HEK293 (cell line): Measurements from ENCODE around the gene SGCG.

ENCODE experiments used
- CTCF ChIA-PET: fragments of 350-600 bp; formaldehyde crosslinking; extraction: SDS; loops from one replicate; lab custom pipeline; 2021; ENCODE audit warnings: antibody characterized with exemption; lab: Yijun Ruan, JAX
- POLR2A ChIA-PET: fragments of 300-600 bp; formaldehyde crosslinking; extraction: SDS; loops from one replicate; lab custom pipeline; 2020; ENCODE audit warnings: antibody characterized with exemption, inconsistent platforms; lab: Yijun Ruan, JAX
- H3K27ac ChIP-seq: fragments of 200-500 bp; sonication (Bioruptor generic); 2 replicates; pipeline ENCODE4 v1.5.1; 2014; ENCODE audit warnings: low read depth, low read length, control low read depth, inconsistent platforms; ENCODE audit errors: extremely low read depth
- H3K36me3 ChIP-seq, 2 experiments: fragments of 200-500 bp in 1 of 2; sonication (Bioruptor generic) in 1 of 2; 1 replicate in 1 of 2; 2 replicates in 1 of 2; pipeline ENCODE4 v1.5.1; 2014 to 2017; ENCODE audit warnings: inconsistent platforms in 2 of 2, low read length in 2 of 2; ENCODE audit not compliant: control insufficient read depth in 2 of 2, insufficient read depth in 1 of 2
- H3K4me1 ChIP-seq: fragments of 200-500 bp; sonication (Bioruptor generic); 2 replicates; pipeline ENCODE4 v1.5.1; 2014; ENCODE audit warnings: mild to moderate bottlenecking, low read length, inconsistent platforms; ENCODE audit not compliant: control insufficient read depth, insufficient read depth
- H3K4me3 ChIP-seq: 2 replicates; pipeline ENCODE4 v1.5.1; 2011; ENCODE audit warnings: low read depth, mild to moderate bottlenecking, control low read depth, low read length, moderate library complexity
- H3K9me3 ChIP-seq: fragments of 200-500 bp; sonication (Bioruptor generic); 2 replicates; pipeline ENCODE4 v1.5.1; 2014; ENCODE audit warnings: low read depth, low read length, inconsistent platforms; ENCODE audit not compliant: control insufficient read depth, insufficient read depth
- GLI2 ChIP-seq: fragments of 450-650 bp; formaldehyde crosslinking; IDR thresholded peaks from 2 replicates; pipeline ENCODE4; 2017; ENCODE audit warnings: missing biosample characterization, missing genetic modification characterization, low read depth, borderline replicate concordance
- GLIS1 ChIP-seq: fragments of 450-650 bp; formaldehyde crosslinking; IDR thresholded peaks from 2 replicates; pipeline ENCODE4 v1.5.1; 2016; ENCODE audit warnings: missing biosample characterization, missing genetic modification characterization
- HOXD13 ChIP-seq: sonication (generic); formaldehyde crosslinking; IDR thresholded peaks from 2 replicates; pipeline ENCODE4 v1.8.0; 2022; ENCODE audit warnings: missing genetic modification reagents, borderline replicate concordance
- MEIS1 ChIP-seq: sonication (generic); formaldehyde crosslinking; IDR thresholded peaks from 2 replicates; pipeline ENCODE4 v1.8.1; 2022; ENCODE audit warnings: missing genetic modification reagents, mild to moderate bottlenecking, borderline replicate concordance
- OSR2 ChIP-seq: fragments of 450-650 bp; formaldehyde crosslinking; IDR thresholded peaks from 2 replicates; pipeline ENCODE4 v1.5.1; 2016; ENCODE audit warnings: missing biosample characterization, missing genetic modification characterization
- RBAK ChIP-seq: fragments of 450-650 bp; formaldehyde crosslinking; IDR thresholded peaks from 2 replicates; pipeline ENCODE4 v1.5.1; 2016; ENCODE audit warnings: missing biosample characterization, missing genetic modification characterization
- SP7 ChIP-seq: fragments of 450-650 bp; formaldehyde crosslinking; IDR thresholded peaks from 2 replicates; pipeline ENCODE4 v1.5.1; 2016; ENCODE audit warnings: missing biosample characterization, missing genetic modification characterization
- ZBTB20 ChIP-seq: fragments of 450-650 bp; formaldehyde crosslinking; IDR thresholded peaks from 2 replicates; pipeline ENCODE4 v1.5.1; 2016; ENCODE audit warnings: missing biosample characterization, missing genetic modification characterization
- ZBTB44 ChIP-seq: fragments of 450-650 bp; IDR thresholded peaks from 2 replicates; pipeline ENCODE4 v1.5.1; 2018; ENCODE audit warnings: missing biosample characterization, mild to moderate bottlenecking, missing genetic modification characterization
- ZBTB48 ChIP-seq: fragments of 450-650 bp; formaldehyde crosslinking; IDR thresholded peaks from 2 replicates; pipeline ENCODE4 v1.5.1; 2016; ENCODE audit warnings: missing biosample characterization, missing genetic modification characterization
- ZBTB7A ChIP-seq: fragments of 450-650 bp; formaldehyde crosslinking; IDR thresholded peaks from 2 replicates; pipeline ENCODE4 v1.5.1; 2016; ENCODE audit warnings: low read depth, missing biosample characterization, missing genetic modification characterization
- ZNF114 ChIP-seq: fragments of 450-650 bp; formaldehyde crosslinking; IDR thresholded peaks from 2 replicates; pipeline ENCODE4 v1.5.0; 2017; ENCODE audit warnings: missing biosample characterization, missing genetic modification characterization
- ZNF169 ChIP-seq: fragments of 450-650 bp; formaldehyde crosslinking; IDR thresholded peaks from 2 replicates; pipeline ENCODE4 v1.5.1; 2016; ENCODE audit warnings: missing biosample characterization, missing genetic modification characterization
- ZNF26 ChIP-seq: fragments of 450-650 bp; formaldehyde crosslinking; IDR thresholded peaks from 2 replicates; pipeline ENCODE4 v1.5.1; 2016; ENCODE audit warnings: missing biosample characterization, missing genetic modification characterization
- ZNF266 ChIP-seq: fragments of 450-650 bp; formaldehyde crosslinking; IDR thresholded peaks from 2 replicates; pipeline ENCODE4 v1.5.1; 2016; ENCODE audit warnings: missing biosample characterization, missing genetic modification characterization, low read depth
- ZNF335 ChIP-seq: fragments of 450-650 bp; formaldehyde crosslinking; conservative IDR thresholded peaks from 2 replicates; pipeline ENCODE4 v1.5.1; 2016; ENCODE audit warnings: missing biosample characterization, missing genetic modification characterization
- ZNF473 ChIP-seq: fragments of 450-650 bp; formaldehyde crosslinking; IDR thresholded peaks from 2 replicates; pipeline ENCODE4 v1.5.1; 2017; ENCODE audit warnings: missing biosample characterization, missing genetic modification characterization
- ZNF501 ChIP-seq: fragments of 450-650 bp; formaldehyde crosslinking; IDR thresholded peaks from 2 replicates; pipeline ENCODE4 v1.5.1; 2016; ENCODE audit warnings: missing biosample characterization, missing genetic modification characterization
- ZNF510 ChIP-seq: fragments of 450-650 bp; formaldehyde crosslinking; IDR thresholded peaks from 2 replicates; pipeline ENCODE4 v1.5.1; 2018; ENCODE audit warnings: mild to moderate bottlenecking, missing genetic modification characterization, missing biosample characterization; ENCODE audit not compliant: insufficient replicate concordance
- ZNF514 ChIP-seq: fragments of 450-650 bp; formaldehyde crosslinking; IDR thresholded peaks from 2 replicates; pipeline ENCODE4 v1.5.1; 2016; ENCODE audit warnings: missing biosample characterization, missing genetic modification characterization
- ZNF521 ChIP-seq: fragments of 450-650 bp; formaldehyde crosslinking; IDR thresholded peaks from 2 replicates; pipeline ENCODE4 v1.5.1; 2017; ENCODE audit warnings: missing biosample characterization, mild to moderate bottlenecking, missing genetic modification characterization
- ZNF654 ChIP-seq: fragments of 450-650 bp; formaldehyde crosslinking; IDR thresholded peaks from 2 replicates; pipeline ENCODE4 v1.5.1; 2016; ENCODE audit warnings: low read depth, missing biosample characterization, missing genetic modification characterization
- ZNF660 ChIP-seq: fragments of 450-650 bp; IDR thresholded peaks from 2 replicates; pipeline ENCODE4 v1.5.1; 2018; ENCODE audit warnings: missing biosample characterization, mild to moderate bottlenecking, missing genetic modification characterization
- ZNF747 ChIP-seq: fragments of 450-650 bp; formaldehyde crosslinking; IDR thresholded peaks from 2 replicates; pipeline ENCODE4 v1.5.1; 2016; ENCODE audit warnings: missing biosample characterization, missing genetic modification characterization
- TF ChIP-seq, protein P1 (sequence below): fragments of 450-650 bp; formaldehyde crosslinking; IDR thresholded peaks from 2 replicates; pipeline ENCODE4 v1.5.1; 2016; ENCODE audit warnings: missing biosample characterization, missing genetic modification characterization
- TF ChIP-seq, protein P2 (sequence below): fragments of 450-650 bp; formaldehyde crosslinking; IDR thresholded peaks from 2 replicates; pipeline ENCODE4 v1.5.1; 2017; ENCODE audit warnings: missing biosample characterization, missing genetic modification characterization

The SGCG gene

DNA sequence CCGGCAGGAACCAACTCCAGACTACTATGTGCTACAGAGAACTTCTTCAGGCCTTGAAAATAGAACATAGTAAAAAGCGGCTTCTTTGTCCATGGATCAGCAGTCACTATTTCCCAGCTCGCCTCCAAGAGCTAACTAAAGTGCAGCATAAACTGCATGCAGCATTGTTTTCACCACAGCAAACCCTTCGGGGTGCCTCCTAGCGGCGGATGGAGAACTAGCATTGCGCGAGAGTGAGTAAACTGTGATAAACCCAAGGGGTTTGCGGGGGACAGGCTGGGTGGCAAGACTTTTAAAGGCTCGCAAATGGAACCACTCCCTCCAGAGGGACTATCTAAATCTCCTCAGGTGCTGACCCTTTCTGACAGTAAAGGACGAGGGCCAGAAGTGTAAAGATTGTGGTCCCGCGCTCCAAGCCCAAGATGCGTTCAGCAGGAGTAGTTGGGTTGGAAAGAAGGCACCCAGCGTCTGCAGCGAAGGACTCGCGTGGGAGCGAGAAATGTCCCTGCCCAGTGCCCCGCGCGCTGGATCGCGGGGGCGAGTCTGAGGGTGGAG, 21.5 kb upstream of the SGCG start:
- no peak overlapping the region for H3K27ac ChIP-seq
- CTCF ChIA-PET, result interaction anchor here (0.6 to 1.6 kb wide), 7 partner anchors 8 to 1926 kb away, joined by 3 to 5 read pairs (median 3); no protein-coding TSS in a partner anchor
- H3K4me3 ChIP-seq, result peak overlapping the region; percentile 56
- no peaks in the 10 kb centered on the region for H3K4me1 ChIP-seq
- H3K36me3 ChIP-seq, result no peaks in the 10 kb centered on the region
- H3K9me3 ChIP-seq, result no peaks in the 10 kb centered on the region
- POLR2A ChIA-PET, result interaction anchor here (0.6 kb wide), 1 partner anchor 640 kb away, joined by 5 read pairs; no protein-coding TSS in a partner anchor
- TF ChIP-seq ZNF660 (tag by site-specific recombination) (peak; percentile 61; the same call in 1 of the 2 replicates), ZNF335 (tag by site-specific recombination) (peak; percentile 42), ZNF654 (tag by site-specific recombination) (0 out of 2 replicates have a peak, but pooled peaks have one; percentile 12), ZNF266 (tag by site-specific recombination) (no peak), ZBTB20 (tag by site-specific recombination) (peak; percentile 81), ZBTB48 (0 out of 2 replicates have a peak, but pooled peaks have one; percentile 59), ZNF521 (tag by site-specific recombination) (no peak), ZBTB44 (peak; percentile 70)

- Histone ChIP-seq H3K9me3 (no peaks in the 10 kb centered on the region), H3K27ac (no peak overlapping the region; the same call in 1 of the 2 replicates), H3K4me3 (peak overlapping the region; percentile 56), H3K4me1 (no peaks in the 10 kb centered on the region), H3K36me3 (no peaks in the 10 kb centered on the region)
- POLR2A ChIA-PET, result no interaction called here
- CTCF ChIA-PET, result interaction anchor here (0.6 kb wide), 1 partner anchor 337 kb away, joined by 3 read pairs; no protein-coding TSS in a partner anchor
- TF ChIP-seq, protein P1, sequence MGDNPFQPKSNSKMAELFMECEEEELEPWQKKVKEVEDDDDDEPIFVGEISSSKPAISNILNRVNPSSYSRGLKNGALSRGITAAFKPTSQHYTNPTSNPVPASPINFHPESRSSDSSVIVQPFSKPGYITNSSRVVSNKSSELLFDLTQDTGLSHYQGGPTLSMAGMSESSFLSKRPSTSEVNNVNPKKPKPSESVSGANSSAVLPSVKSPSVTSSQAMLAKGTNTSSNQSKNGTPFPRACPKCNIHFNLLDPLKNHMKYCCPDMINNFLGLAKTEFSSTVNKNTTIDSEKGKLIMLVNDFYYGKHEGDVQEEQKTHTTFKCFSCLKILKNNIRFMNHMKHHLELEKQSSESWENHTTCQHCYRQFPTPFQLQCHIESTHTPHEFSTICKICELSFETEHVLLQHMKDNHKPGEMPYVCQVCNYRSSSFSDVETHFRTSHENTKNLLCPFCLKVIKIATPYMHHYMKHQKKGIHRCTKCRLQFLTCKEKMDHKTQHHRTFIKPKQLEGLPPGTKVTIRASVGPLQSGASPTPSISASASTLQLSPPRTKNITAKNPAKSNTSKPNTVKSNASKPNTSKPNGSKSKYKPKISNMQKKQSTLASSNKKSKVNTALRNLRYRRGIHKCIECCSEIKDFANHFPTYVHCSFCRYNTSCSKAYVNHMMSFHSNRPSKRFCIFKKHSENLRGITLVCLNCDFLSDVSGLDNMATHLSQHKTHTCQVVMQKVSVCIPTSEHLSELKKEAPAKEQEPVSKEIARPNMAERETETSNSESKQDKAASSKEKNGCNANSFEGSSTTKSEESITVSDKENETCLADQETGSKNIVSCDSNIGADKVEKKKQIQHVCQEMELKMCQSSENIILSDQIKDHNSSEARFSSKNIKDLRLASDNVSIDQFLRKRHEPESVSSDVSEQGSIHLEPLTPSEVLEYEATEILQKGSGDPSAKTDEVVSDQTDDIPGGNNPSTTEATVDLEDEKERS (tag by site-specific recombination), result no peak
- TF ChIP-seq ZNF510 (tag by site-specific recombination) (no peak), ZNF514 (tag by site-specific recombination) (no peak), OSR2 (tag by site-specific recombination) (no peak), GLI2 (no peak), ZBTB7A (tag by site-specific recombination) (no peak), SP7 (tag by site-specific recombination) (no peak), HOXD13 (CRISPR knock-in tag) (no peak), RBAK (tag by site-specific recombination) (no peak), ZNF114 (tag by site-specific recombination) (no peak), ZNF747 (no peak), ZNF26 (tag by site-specific recombination) (no peak), ZNF501 (no peak), ZNF473 (tag by site-specific recombination) (no peak), ZBTB20 (tag by site-specific recombination) (no peak; the same call in 1 of the 2 replicates), MEIS1 (CRISPR knock-in tag) (no peak), GLIS1 (tag by site-specific recombination) (peak; percentile 72), ZNF335 (tag by site-specific recombination) (peak; percentile 48; the same call in 1 of the 2 replicates), ZNF169 (tag by site-specific recombination) (no peak)
- TF ChIP-seq, protein P2, sequence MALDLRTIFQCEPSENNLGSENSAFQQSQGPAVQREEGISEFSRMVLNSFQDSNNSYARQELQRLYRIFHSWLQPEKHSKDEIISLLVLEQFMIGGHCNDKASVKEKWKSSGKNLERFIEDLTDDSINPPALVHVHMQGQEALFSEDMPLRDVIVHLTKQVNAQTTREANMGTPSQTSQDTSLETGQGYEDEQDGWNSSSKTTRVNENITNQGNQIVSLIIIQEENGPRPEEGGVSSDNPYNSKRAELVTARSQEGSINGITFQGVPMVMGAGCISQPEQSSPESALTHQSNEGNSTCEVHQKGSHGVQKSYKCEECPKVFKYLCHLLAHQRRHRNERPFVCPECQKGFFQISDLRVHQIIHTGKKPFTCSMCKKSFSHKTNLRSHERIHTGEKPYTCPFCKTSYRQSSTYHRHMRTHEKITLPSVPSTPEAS, result no peak
These were observed 20.8 kb upstream of the SGCG start for GRCh38 chr13:23159760-23160637.
